Adrenal gland (tissue), 5 donors: ENCODE results near the gene LRRC8E.

Source experiments
- CTCF ChIP-seq, 6 experiments: fragments of 450-650 bp in 4 of 6; fragments of 200-600 bp in 2 of 6; sonication (generic) in 1 of 6; IDR thresholded peaks; 1 replicate in 5 of 6; 2 replicates in 1 of 6; pipeline versions ENCODE4 v1.5.1 to v1.8.0; 2016 to 2021; ENCODE audit warnings: antibody characterized with exemption in 6 of 6, mild to moderate bottlenecking in 2 of 6, moderate library complexity in 1 of 6
- POLR2A ChIP-seq, 2 donors: fragments of 450-650 bp; IDR thresholded peaks; one replicate each; pipeline ENCODE4 v1.6.1; 2017; ENCODE audit warnings: antibody characterized with exemption in 2 of 2, mild to moderate bottlenecking in 2 of 2, moderate library complexity in 1 of 2
- donor health status: DM: no; HTN: no; CAD: no.

GRCh38 chr19:7869910-7870511 lies 18.3 kb upstream of the LRRC8E start:
- TF ChIP-seq CTCF (IDR thresholded peaks at IDR 0.05) (no peak), POLR2A (IDR thresholded peaks at IDR 0.05) (no peak)
